ENCODE results near the gene PRPF18.
"Not testable (repeated sequence)": the region's sequence is repeated elsewhere in the genome, so short reads cannot be mapped to it uniquely, and the experiment has no call there.

PRPF18 gene, protein sequence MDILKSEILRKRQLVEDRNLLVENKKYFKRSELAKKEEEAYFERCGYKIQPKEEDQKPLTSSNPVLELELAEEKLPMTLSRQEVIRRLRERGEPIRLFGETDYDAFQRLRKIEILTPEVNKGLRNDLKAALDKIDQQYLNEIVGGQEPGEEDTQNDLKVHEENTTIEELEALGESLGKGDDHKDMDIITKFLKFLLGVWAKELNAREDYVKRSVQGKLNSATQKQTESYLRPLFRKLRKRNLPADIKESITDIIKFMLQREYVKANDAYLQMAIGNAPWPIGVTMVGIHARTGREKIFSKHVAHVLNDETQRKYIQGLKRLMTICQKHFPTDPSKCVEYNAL

DNA sequence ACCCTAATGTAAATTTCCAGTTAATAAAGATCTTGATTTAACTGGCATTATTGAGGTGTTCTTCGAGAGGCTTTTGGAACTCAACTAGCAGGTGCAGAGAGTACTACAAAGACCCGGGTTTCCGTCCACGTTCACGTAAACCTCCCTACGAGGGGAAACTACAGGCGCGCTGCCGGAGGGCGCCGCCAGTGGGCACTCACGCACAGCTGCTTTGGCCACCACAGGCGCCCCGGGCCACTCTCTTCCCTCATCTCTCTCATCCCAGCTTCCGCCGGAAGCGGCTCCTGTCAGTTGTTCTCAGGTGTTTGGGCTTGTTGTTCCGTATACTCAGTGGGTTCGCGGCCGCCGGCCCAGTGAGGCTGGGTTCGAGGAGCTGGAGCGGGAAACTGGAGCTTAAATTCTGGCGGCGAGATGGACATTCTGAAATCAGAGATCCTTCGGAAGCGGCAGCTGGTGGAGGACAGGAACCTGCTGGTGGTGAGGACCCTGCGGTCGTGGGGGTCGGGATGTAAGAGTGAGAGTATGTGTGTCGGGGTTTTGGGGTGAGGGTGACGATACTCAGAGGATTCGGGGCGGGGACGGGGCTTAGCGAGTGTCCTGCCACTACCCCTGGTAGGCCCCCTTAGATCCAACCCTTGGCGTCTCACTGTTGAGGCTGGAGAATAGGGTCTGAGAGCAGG, at the start of gene PRPF18:
Gene PRPF18, plus strand, starts transcription at position 290 of the 680 bp plus-strand sequence. Its CDS starts 122 bp downstream, at position 412.
- DNase-seq, result peak; percentile 83 to 94 (median 90)

DNA sequence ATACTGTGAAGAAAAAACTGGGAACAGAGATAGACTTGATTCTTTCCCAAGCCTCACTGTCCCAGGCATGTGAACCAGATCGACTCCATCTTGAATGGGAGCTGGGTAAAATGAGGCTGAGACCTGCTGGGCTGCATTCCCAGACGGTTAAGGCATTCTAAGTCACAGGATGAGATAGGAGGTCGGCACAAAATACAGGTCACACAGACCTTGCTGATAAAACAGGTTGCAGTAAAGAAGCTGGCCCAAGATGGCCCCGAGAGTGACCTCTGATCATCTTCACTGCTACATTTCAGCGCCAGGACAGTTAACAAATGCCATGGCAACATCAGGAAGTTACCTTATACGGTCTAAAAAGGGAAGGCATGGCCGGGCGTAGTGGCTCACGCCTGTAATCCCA, 48.8 kb upstream of the PRPF18 start:
- DNase-seq, result not testable (repeated sequence)

DNA sequence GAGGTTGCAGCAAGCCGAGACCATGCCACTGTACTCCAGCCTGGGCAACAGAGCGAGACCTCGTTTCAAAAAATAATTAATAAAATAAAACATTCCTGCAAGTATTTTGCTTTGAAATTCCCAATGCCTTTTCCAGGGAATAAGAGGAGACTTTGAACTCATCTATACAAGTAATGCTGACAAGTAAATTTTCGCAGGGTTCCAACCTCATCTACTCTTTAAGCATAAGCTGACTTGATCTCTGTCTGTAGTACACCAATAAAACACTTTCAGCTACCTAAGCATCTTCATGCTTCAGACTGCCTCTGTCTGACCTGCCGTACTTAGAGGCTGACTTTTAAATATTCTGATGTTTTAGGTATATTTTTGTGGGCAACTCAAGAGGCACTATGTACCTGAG, 44.2 kb upstream of the PRPF18 start:
- no peak for DNase-seq

DNA sequence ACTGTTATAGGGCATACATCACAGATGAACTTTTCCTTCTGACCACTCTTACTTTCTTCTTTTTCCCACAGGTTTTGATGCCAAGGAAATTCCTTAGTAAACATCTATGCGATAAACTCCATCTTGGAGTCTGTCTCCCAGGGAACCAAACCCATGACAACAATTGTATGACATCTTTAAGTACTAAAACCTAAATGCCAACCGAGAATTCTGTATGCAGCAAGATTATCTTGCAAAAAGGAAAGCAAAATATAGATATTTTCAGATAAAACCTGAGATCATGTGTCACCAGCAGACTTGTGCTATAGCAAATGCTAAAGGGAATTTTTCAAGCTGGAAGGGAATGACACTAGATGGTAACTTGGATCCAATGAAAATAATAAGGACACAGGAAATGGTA, 36.0 kb upstream of the PRPF18 start:
- no peak for DNase-seq

DNA sequence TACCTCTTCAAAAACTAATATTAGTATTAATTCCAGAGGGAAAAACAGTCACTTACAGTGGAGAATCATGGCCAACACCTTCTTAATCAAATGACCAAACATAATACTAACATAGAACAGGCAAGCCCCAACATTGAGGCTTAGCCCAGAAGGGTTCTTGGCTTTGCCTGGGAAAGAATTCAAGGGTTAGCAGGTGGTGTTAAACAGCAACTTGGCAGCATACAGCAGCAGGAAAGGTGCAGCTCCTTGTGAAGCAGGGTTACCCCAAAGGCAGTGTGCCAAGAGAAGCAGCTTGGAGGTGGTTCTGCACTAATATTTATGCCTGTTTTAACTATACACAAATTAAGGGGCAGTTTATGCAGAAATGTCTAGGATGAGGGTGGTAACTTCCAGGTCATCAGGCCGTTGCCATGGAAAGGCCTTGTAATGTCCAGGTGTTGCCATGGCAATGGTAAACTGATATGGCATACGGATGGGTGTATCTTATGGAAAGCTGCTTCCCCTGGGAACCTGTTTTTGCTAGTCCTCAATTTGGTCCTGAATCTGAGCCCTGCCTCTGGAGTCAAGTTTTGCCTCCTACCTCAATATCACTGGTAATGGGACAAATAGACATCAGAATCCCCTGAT, 30.8 kb upstream of the PRPF18 start:
- no peak for DNase-seq

- no peak for DNase-seq
Observed at GRCh38 chr10:13559124-13559700, 27.6 kb upstream of the PRPF18 start.

DNA sequence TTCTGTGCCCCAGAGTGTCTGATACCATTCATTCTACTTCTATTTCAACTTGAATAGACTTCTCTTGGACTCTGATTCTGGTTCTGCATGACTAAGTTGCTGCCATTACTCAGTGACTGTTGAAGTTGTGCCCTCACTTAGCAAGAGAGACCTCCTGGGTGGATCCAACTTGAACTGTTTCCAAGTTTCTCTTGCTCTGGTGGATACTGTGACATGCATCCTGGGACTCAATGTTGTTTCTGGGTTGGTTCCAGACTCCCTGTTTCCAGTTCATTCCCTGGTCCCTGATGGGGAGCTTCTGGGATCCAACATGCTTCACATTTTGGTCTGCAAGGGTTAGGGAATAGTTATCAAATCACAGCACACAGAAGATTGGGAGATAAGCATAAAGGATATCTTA, 26.2 kb upstream of the PRPF18 start:
- no peak for DNase-seq

DNA sequence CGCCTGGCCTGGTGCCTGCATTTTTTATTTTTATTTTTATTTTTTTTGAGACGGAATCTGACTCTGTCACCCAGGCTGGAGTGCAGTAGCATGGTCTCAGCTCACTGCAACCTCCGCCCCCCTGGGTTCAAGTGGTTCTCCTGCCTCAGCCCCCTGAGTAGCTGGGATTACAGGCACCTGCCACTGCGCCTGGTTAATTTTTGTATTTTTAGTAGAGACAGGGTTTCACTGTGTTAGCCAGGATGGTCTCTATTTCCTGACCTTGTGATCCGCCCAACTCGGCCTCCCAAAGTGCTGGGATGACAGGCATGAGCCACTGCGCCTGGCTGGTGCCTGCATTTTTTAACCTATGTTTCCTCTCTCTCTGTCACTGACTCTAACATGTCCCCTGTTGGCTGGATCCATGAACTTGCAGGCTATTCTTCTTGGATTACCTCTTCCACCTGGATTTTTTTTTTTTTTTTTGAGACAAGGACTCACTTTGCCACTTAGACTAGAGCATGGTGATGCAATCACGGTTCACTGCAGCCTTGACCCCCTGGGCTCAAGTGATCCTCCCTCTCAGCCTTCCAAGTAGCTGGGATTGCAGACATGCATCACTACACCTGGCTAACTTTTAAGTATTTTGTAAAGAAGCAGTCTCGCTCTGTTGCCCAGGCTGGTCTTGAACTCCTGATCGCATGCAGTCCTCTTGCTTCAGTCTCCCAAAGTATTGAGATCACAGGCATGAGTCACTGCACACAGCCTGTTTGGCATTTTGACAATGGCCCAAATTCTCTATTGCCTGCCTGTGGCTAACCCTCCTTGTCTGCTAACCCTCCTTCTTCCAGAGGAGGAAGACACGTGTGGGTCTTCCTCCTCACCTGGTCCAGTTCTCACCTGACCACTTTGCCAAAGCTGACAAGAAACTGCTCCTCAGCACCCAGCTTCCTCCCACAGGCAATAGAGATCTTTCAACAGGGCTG, 23.0 kb upstream of the PRPF18 start:
- DNase-seq, result no peak

- no peak for DNase-seq
Observed at GRCh38 chr10:13564576-13564975, 22.2 kb upstream of the PRPF18 start.

DNA sequence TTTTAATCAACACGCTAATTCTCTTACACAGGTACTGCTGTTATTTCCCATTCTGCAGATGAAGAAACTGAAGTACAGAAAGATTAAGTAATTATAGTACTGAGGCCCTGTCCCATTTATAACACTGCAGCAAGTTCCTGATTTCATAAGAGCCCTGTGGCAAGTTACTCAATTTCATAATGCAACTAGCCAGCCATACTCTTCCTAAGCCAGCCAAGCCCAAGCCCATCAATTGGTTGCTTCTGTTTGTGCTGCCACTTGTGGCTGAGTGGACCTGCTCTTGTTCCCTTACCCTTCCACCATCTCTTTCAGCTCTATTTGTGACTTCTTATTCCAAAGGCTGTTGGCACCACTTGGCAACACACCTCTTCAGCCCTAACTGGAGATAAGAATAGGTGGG, 19.7 kb upstream of the PRPF18 start:
- DNase-seq, result no peak

- no peak for DNase-seq
Observed at GRCh38 chr10:13571541-13571940, 15.2 kb upstream of the PRPF18 start.

DNA sequence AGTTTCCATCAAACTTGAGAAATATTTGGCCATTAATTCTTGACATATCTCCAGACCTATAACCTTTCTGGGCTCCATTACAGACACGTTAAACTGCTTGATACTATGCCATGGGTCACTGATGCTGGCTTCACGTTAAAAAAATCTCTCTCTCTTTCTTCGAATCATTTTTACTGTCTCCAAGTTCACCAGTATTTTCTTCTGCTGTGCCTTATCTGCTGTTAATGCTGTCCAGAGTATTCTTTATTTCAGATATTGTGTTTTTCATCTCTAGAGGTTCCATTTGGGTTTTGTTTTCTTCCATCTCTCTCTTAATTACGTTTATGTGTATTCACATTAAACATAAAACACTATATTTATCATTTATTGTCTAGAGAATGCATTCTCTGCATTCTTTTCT, 12.8 kb upstream of the PRPF18 start:
- DNase-seq, result no peak

DNA sequence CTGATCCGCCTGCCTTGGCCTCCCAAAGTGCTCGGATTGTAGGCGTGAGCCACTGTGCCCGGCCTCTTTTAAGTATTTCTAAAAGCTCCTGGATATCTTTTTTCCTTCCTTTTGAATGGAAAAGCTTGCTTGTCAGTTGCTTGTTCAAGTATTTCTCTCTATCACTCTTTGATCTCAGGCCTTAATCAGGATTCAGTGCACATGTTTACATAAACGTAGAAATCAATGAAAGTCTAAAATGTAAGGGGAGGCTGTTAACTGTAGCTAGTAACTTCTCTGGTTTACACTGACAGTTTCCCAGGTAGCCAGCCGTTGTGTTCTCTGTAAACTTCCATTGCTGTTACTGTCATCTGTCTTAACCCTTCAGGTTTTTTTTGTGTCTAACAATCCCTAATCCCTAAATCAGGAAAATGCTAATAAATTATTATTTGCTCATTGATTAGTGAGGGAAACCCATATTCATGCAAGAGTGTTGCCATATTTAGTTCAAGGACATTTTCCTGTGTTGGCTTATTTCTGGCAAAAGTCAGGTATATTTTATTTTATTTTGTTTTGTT, 1.5 kb upstream of the PRPF18 start:
- DNase-seq, result no peak

GRCh38 chr10:13585943-13586342, 822 bp upstream of the PRPF18 start:
- no peak for DNase-seq

DNA sequence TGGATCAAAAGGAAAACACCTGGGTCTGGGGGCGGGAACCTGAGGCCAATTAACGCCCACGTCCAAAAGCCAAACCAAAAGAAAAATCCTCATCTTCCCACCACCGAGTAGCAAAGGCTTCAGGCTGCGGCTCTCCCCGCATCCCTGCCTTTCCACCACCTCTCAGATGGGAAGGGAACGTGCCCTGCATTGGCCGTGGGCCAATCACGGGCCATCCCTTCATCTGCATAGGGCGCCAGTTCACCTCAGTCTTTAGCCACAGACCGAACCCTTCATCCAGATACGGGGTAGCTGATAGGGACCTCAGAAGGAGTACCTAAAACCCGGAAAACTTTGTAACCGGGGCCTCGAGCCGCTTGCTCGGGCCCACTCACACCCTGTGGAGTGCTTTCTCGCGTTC, 626 bp downstream of the PRPF18 start:
- no peak for DNase-seq

- no peak for DNase-seq
Observed at GRCh38 chr10:13589316-13589715, 2.6 kb downstream of the PRPF18 start.

- no peak for DNase-seq
Observed at GRCh38 chr10:13590886-13591285, 4.1 kb downstream of the PRPF18 start.

DNA sequence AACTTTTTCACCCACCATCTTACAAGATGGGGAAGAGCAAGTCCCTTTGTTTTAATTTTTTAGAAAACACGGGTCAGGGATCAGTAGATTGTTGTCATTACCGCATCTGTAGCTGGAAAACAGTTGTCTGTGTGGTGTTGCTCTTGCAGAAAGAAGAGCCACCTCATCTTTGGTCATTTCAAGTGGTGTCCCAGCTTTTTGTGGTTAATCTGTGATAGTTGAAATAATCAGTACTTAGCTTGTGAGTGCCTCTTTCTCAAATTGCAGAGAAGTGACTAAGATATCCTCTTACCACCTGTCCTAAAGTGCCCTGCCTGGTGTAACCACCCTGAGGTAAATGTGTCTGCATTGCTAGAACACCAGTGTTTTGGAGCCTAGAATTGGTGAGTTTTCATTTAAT, 5.5 kb downstream of the PRPF18 start:
- DNase-seq, result no peak

DNA sequence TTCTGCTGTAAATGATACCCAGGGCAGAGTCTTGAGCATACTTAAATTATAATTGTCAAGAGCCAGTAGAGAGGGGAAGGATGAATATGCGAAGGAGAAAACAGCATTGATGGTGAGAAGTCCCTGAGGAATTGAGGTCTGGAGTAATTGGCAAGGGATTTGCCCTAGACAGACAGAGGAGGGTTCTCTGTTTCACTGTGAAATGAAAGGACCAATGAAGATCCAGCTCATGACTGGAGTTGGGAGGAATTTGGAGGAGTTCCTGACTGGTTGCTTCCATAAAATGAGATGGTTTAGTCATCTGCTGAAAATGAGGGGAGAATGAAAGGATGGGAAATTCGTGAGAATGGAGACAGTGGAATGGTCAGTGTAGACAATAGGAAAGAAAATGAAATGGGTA, 6.8 kb downstream of the PRPF18 start:
- DNase-seq, result no peak

DNA sequence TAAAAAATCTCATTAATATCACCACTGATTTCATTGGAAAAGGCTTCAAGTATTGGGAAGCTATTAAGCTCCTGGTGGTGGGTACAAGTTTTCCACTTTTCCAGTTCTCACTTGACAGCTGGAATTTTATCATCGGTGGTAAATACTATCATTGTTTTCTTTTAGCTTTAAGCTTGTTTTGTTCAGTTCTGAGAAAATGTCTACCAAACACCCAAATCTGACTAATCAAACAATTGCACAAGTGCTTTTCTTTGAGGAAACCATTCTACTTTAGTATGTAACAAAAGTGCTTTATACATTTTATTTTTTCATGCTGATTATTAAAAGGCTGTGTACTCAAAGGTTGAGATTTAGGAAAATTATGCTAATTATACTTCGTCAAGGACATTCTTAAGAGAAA, 7.9 kb downstream of the PRPF18 start:
- no peak for DNase-seq

GRCh38 chr10:13597909-13598308, 11.1 kb downstream of the PRPF18 start:
- no peak for DNase-seq

- DNase-seq, result no peak
Observed at GRCh38 chr10:13604357-13605040, 17.7 kb downstream of the PRPF18 start.
